ENCODE data around the gene CREG2. TPM values are rescaled to one million over a fixed set of nuclear protein-coding genes. Genes with fewer than 3 reads are reported as not detected.

The CREG2 gene
- total and polyA plus RNA-seq, 2 experiments from 2014 or later: 1.7 to 2.6 TPM

- H3K4me3 Mint-ChIP-seq: no peak overlapping the region
- H3K9me3 Mint-ChIP-seq: no peaks in the 10 kb centered on the region
- H3K27me3 ChIP-seq (ENCODE audit: insufficient read depth): no peaks in the 10 kb centered on the region
- H3K36me3 Mint-ChIP-seq (ENCODE audit: low read depth): peaks cover 3% of the 10 kb centered on the region
- peaks cover 3% of the 10 kb centered on the region; the same call in 1 of the 2 replicates for H3K36me3 ChIP-seq (ENCODE audit: insufficient read depth)
- H3K9me2 ChIP-seq (ENCODE audit: insufficient read depth): no peaks in the 10 kb centered on the region
- H3K27me3 Mint-ChIP-seq (ENCODE audit: insufficient read depth, low read depth, poor library complexity): no peaks in the 10 kb centered on the region
- no peak for ATAC-seq
- H3K79me2 ChIP-seq (replicated peaks; ENCODE audit: insufficient read depth): peaks cover 84% of the 10 kb centered on the region
- no peaks in the 10 kb centered on the region for H3F3A ChIP-seq (replicated peaks; ENCODE audit: low read depth)
- TF ChIP-seq POLR2AphosphoS5 (IDR thresholded peaks at IDR 0.05; ENCODE audit: low read depth) (no peak), ETS1 (IDR thresholded peaks at IDR 0.05) (no peak), ZNF462 (CRISPR knock-in tag; IDR thresholded peaks at IDR 0.05) (no peak), NANOG (IDR thresholded peaks at IDR 0.05; ENCODE audit: borderline replicate concordance) (no peak)
- TF ChIP-seq, protein P1, sequence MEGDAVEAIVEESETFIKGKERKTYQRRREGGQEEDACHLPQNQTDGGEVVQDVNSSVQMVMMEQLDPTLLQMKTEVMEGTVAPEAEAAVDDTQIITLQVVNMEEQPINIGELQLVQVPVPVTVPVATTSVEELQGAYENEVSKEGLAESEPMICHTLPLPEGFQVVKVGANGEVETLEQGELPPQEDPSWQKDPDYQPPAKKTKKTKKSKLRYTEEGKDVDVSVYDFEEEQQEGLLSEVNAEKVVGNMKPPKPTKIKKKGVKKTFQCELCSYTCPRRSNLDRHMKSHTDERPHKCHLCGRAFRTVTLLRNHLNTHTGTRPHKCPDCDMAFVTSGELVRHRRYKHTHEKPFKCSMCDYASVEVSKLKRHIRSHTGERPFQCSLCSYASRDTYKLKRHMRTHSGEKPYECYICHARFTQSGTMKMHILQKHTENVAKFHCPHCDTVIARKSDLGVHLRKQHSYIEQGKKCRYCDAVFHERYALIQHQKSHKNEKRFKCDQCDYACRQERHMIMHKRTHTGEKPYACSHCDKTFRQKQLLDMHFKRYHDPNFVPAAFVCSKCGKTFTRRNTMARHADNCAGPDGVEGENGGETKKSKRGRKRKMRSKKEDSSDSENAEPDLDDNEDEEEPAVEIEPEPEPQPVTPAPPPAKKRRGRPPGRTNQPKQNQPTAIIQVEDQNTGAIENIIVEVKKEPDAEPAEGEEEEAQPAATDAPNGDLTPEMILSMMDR (conservative IDR thresholded peaks at IDR 0.05; ENCODE audit: low read depth in 2 of 2): no peak
- no peak overlapping the region for H3K4me2 ChIP-seq
- H3K27ac Mint-ChIP-seq: no peak overlapping the region
- no peak for DNase-seq (ENCODE audit: low spot score)
- H3K4me1 Mint-ChIP-seq: peaks cover 9% of the 10 kb centered on the region
- no peak overlapping the region for H2AFZ ChIP-seq
- H3K4me1 ChIP-seq (ENCODE audit: insufficient read depth): 0 out of 2 replicates have a peak, but pooled peaks cover 2% of the 10 kb centered on the region
- H4K20me1 ChIP-seq (replicated peaks; ENCODE audit: insufficient read depth): peaks cover 35% of the 10 kb centered on the region; the same call in 1 of the 2 replicates
- no peak overlapping the region for H3K4me3 ChIP-seq
- no peak overlapping the region for H3K27ac ChIP-seq (ENCODE audit: low read depth)
Observed at GRCh38 chr2:101297383-101297782, 89.9 kb downstream of the CREG2 start.

Data from GM23338 (cell line).